Central memory CD8-positive, alpha-beta T cell (primary cell): Measurements from ENCODE around the gene KCNQ1.

Experiments used
- ATAC-seq: fragments of 150-1000 bp; cut with Tn5 transposase; replicated peaks from 2 replicates; pipeline ENCODE4 v1.10.0; 2022; ENCODE audit warnings: mild to moderate bottlenecking, moderate FRiP score, moderate number of reproducible peaks; ENCODE audit not compliant: poor library complexity, severe bottlenecking; ENCODE audit errors: extremely low read depth
- DNase-seq, 2 donors: peaks; one replicate each; pipeline ENCODE4 v3.0.0; 2021; ENCODE audit warnings: low spot score in 2 of 2
- H3K27ac Mint-ChIP-seq: one replicate; pipeline ENCODE4 v1.8.0; 2022; ENCODE audit warnings: low read depth, mild to moderate bottlenecking, moderate library complexity, mixed read lengths
- H3K27me3 Mint-ChIP-seq: one replicate; pipeline ENCODE4 v1.8.0; 2022; ENCODE audit warnings: mixed read lengths
- H3K36me3 Mint-ChIP-seq: one replicate; pipeline ENCODE4 v1.8.0; 2022; ENCODE audit warnings: mild to moderate bottlenecking, moderate library complexity, mixed read lengths; ENCODE audit not compliant: insufficient read depth
- H3K4me1 Mint-ChIP-seq: one replicate; pipeline ENCODE4 v1.8.0; 2022; ENCODE audit warnings: mixed read lengths
- H3K4me3 Mint-ChIP-seq: one replicate; pipeline ENCODE4 v1.8.0; 2022; ENCODE audit warnings: mild to moderate bottlenecking, moderate library complexity, mixed read lengths
- H3K9me3 Mint-ChIP-seq: one replicate; pipeline ENCODE4 v1.8.0; 2022; ENCODE audit warnings: mixed read lengths

The KCNQ1 gene

GRCh38 chr11:2433106-2433925 lies 11.5 kb upstream of the KCNQ1 start:
- Mint-ChIP-seq H3K27ac (no peak overlapping the region), H3K9me3 (no peaks in the 10 kb centered on the region), H3K4me1 (no peaks in the 10 kb centered on the region), H3K4me3 (no peak overlapping the region), H3K27me3 (no peaks in the 10 kb centered on the region), H3K36me3 (peaks cover 3% of the 10 kb centered on the region)
- DNase-seq, result no peak
- ATAC-seq, result no peak

- ATAC-seq, result no peak
- no peaks in the 10 kb centered on the region for H3K9me3 Mint-ChIP-seq
Measured at GRCh38 chr11:2434008-2434407, 10.8 kb upstream of the KCNQ1 start.

GRCh38 chr11:2434506-2435255 lies 10.1 kb upstream of the KCNQ1 start:
- peaks cover 3% of the 10 kb centered on the region for H3K36me3 Mint-ChIP-seq
- no peaks in the 10 kb centered on the region for H3K9me3 Mint-ChIP-seq
- DNase-seq (no peak), ATAC-seq (no peak)
- no peaks in the 10 kb centered on the region for H3K4me1 Mint-ChIP-seq
- no peaks in the 10 kb centered on the region for H3K27me3 Mint-ChIP-seq
- H3K27ac Mint-ChIP-seq, result no peak overlapping the region
- H3K4me3 Mint-ChIP-seq, result no peak overlapping the region

More at GRCh38 chr11:2434008-2434407, 10.8 kb upstream of the KCNQ1 start:
- no peak for DNase-seq
- Mint-ChIP-seq H3K27me3 (no peaks in the 10 kb centered on the region), H3K36me3 (peaks cover 3% of the 10 kb centered on the region), H3K4me3 (no peak overlapping the region), H3K27ac (no peak overlapping the region), H3K4me1 (no peaks in the 10 kb centered on the region)

- H3K36me3 Mint-ChIP-seq, result peaks cover 3% of the 10 kb centered on the region
- no peak for ATAC-seq
- no peaks in the 10 kb centered on the region for H3K4me1 Mint-ChIP-seq
- H3K9me3 Mint-ChIP-seq, result no peaks in the 10 kb centered on the region
- DNase-seq, result no peak
- no peak overlapping the region for H3K4me3 Mint-ChIP-seq
- H3K27me3 Mint-ChIP-seq, result no peaks in the 10 kb centered on the region
- no peak overlapping the region for H3K27ac Mint-ChIP-seq
Measured at GRCh38 chr11:2435288-2436012, 9.4 kb upstream of the KCNQ1 start.

GRCh38 chr11:2436013-2436520 lies 8.7 kb upstream of the KCNQ1 start:
- DNase-seq (no peak), ATAC-seq (no peak)
- Mint-ChIP-seq H3K27ac (no peak overlapping the region), H3K4me1 (no peaks in the 10 kb centered on the region), H3K4me3 (no peak overlapping the region), H3K27me3 (no peaks in the 10 kb centered on the region), H3K9me3 (no peaks in the 10 kb centered on the region), H3K36me3 (peaks cover 3% of the 10 kb centered on the region)

GRCh38 chr11:2436521-2437031 lies 8.2 kb upstream of the KCNQ1 start:
- H3K9me3 Mint-ChIP-seq, result no peaks in the 10 kb centered on the region
- no peak for ATAC-seq
- no peaks in the 10 kb centered on the region for H3K27me3 Mint-ChIP-seq
- no peak overlapping the region for H3K27ac Mint-ChIP-seq
- H3K4me1 Mint-ChIP-seq, result no peaks in the 10 kb centered on the region
- H3K36me3 Mint-ChIP-seq, result peaks cover 1% of the 10 kb centered on the region
- DNase-seq, result no peak
- H3K4me3 Mint-ChIP-seq, result no peak overlapping the region

GRCh38 chr11:2437516-2437915 lies 7.3 kb upstream of the KCNQ1 start:
- no peaks in the 10 kb centered on the region for H3K27me3 Mint-ChIP-seq
- no peak overlapping the region for H3K4me3 Mint-ChIP-seq
- DNase-seq, result no peak
- H3K9me3 Mint-ChIP-seq, result no peaks in the 10 kb centered on the region
- H3K36me3 Mint-ChIP-seq, result no peaks in the 10 kb centered on the region
- peaks cover 3% of the 10 kb centered on the region for H3K4me1 Mint-ChIP-seq
- no peak for ATAC-seq
- no peak overlapping the region for H3K27ac Mint-ChIP-seq

GRCh38 chr11:2439820-2440219 lies 5.0 kb upstream of the KCNQ1 start:
- Mint-ChIP-seq H3K4me1 (peaks cover 14% of the 10 kb centered on the region), H3K36me3 (no peaks in the 10 kb centered on the region), H3K9me3 (no peaks in the 10 kb centered on the region), H3K4me3 (no peak overlapping the region), H3K27me3 (no peaks in the 10 kb centered on the region), H3K27ac (no peak overlapping the region)
- no peak for ATAC-seq
- DNase-seq, result no peak

- no peak overlapping the region for H3K4me3 Mint-ChIP-seq
- DNase-seq, result no peak
- H3K4me1 Mint-ChIP-seq, result peaks cover 20% of the 10 kb centered on the region
- peaks cover 2% of the 10 kb centered on the region for H3K36me3 Mint-ChIP-seq
- no peaks in the 10 kb centered on the region for H3K27me3 Mint-ChIP-seq
- no peaks in the 10 kb centered on the region for H3K9me3 Mint-ChIP-seq
- no peak overlapping the region for H3K27ac Mint-ChIP-seq
- ATAC-seq, result no peak
Measured at GRCh38 chr11:2440646-2441045, 4.2 kb upstream of the KCNQ1 start.

- no peak for DNase-seq
- H3K27ac Mint-ChIP-seq, result no peak overlapping the region
- peaks cover 2% of the 10 kb centered on the region for H3K36me3 Mint-ChIP-seq
- H3K4me3 Mint-ChIP-seq, result no peak overlapping the region
- H3K27me3 Mint-ChIP-seq, result no peaks in the 10 kb centered on the region
- no peaks in the 10 kb centered on the region for H3K9me3 Mint-ChIP-seq
- peaks cover 20% of the 10 kb centered on the region for H3K4me1 Mint-ChIP-seq
- no peak for ATAC-seq
Measured at GRCh38 chr11:2441171-2441570, 3.6 kb upstream of the KCNQ1 start.

GRCh38 chr11:2442589-2442988 lies 2.2 kb upstream of the KCNQ1 start:
- H3K9me3 Mint-ChIP-seq, result no peaks in the 10 kb centered on the region
- H3K27ac Mint-ChIP-seq, result no peak overlapping the region
- DNase-seq, result no peak
- H3K4me3 Mint-ChIP-seq, result peak overlapping the region; percentile 49
- H3K36me3 Mint-ChIP-seq, result peaks cover 2% of the 10 kb centered on the region
- H3K4me1 Mint-ChIP-seq, result peaks cover 29% of the 10 kb centered on the region
- ATAC-seq, result peak; percentile 50
- H3K27me3 Mint-ChIP-seq, result peaks cover 7% of the 10 kb centered on the region

- Mint-ChIP-seq H3K4me1 (peaks cover 32% of the 10 kb centered on the region), H3K27me3 (peaks cover 10% of the 10 kb centered on the region), H3K4me3 (peak overlapping the region; percentile 49), H3K36me3 (peaks cover 2% of the 10 kb centered on the region), H3K9me3 (no peaks in the 10 kb centered on the region), H3K27ac (no peak overlapping the region)
- DNase-seq (no peak), ATAC-seq (no peak)
Measured at GRCh38 chr11:2443406-2443805, 1.4 kb upstream of the KCNQ1 start.
